Caco-2 (cell line): ENCODE measurements around the gene KRTCAP2. TPM values are rescaled to one million over a fixed set of nuclear protein-coding genes. Genes with fewer than 3 reads are reported as not detected.

Experiments used
- BruUV-seq: library from RNA; stranded (reverse); fragments of 400-500 nt; replicated peaks from 2 replicates; lab custom pipeline; 2021; lab: Mats Ljungman, UMichigan
- CTCF ChIA-PET: fragments of 300-600 bp; sonication (Branson Sonifier 250); formaldehyde crosslinking; loops from one replicate; lab custom pipeline; 2022; ENCODE audit warnings: antibody characterized with exemption; lab: Charles Lee
- POLR2A ChIA-PET: fragments of 300-600 bp; sonication (Branson Sonifier 250); formaldehyde crosslinking; loops from one replicate; lab custom pipeline; 2022; ENCODE audit warnings: antibody characterized with exemption; lab: Charles Lee
- DNase-seq, 2 experiments: peaks; one replicate each; pipeline versions ENCODE4 v3.0.0 to v3.0.0-alpha.2; 2020 to 2022
- H3K27me3 ChIP-seq: replicated peaks from 2 replicates; pipeline ENCODE4 v1.6.0; 2011; ENCODE audit warnings: low read length; ENCODE audit not compliant: control insufficient read depth, insufficient read depth
- H3K36me3 ChIP-seq: 2 replicates; pipeline ENCODE4 v1.5.1; 2011; ENCODE audit warnings: low read length; ENCODE audit not compliant: control insufficient read depth, insufficient read depth
- H3K4me1 ChIP-seq: fragments of 250-450 bp; sonication (Bioruptor Pico); 2 replicates; pipeline ENCODE4 v1.5.1; 2020; ENCODE audit warnings: mild to moderate bottlenecking
- H3K4me3 ChIP-seq: 2 replicates; pipeline ENCODE4 v1.5.1; 2011; ENCODE audit warnings: low read depth, mild to moderate bottlenecking, control low read depth, low read length
- H3K9me3 ChIP-seq: fragments of 250-450 bp; sonication (Bioruptor Pico); 2 replicates; pipeline ENCODE4 v1.5.1; 2020; ENCODE audit warnings: mild to moderate bottlenecking, moderate library complexity
- H3K27ac Mint-ChIP-seq: one replicate; pipeline ENCODE4 v1.8.0; 2022; ENCODE audit warnings: mixed read lengths; ENCODE audit not compliant: unreplicated experiment
- H3K27me3 Mint-ChIP-seq: one replicate; pipeline ENCODE4 v1.8.0; 2022; ENCODE audit warnings: mixed read lengths; ENCODE audit not compliant: insufficient read depth, unreplicated experiment
- H3K36me3 Mint-ChIP-seq: one replicate; pipeline ENCODE4 v1.8.0; 2022; ENCODE audit warnings: mild to moderate bottlenecking, mixed read lengths; ENCODE audit not compliant: insufficient read depth, unreplicated experiment
- H3K4me1 Mint-ChIP-seq: one replicate; pipeline ENCODE4 v1.8.0; 2022; ENCODE audit warnings: low read depth, mixed read lengths; ENCODE audit not compliant: unreplicated experiment
- H3K4me3 Mint-ChIP-seq: one replicate; pipeline ENCODE4 v1.8.0; 2022; ENCODE audit warnings: mild to moderate bottlenecking, moderate library complexity, mixed read lengths; ENCODE audit not compliant: unreplicated experiment
- H3K9me3 Mint-ChIP-seq: one replicate; pipeline ENCODE4 v1.8.0; 2022; ENCODE audit warnings: mixed read lengths; ENCODE audit not compliant: unreplicated experiment
- intact Hi-C: fragments of 100-400 bp; cut with micrococcal nuclease; formaldehyde crosslinking; loops from one replicate; pipeline ENCODE4 v1.10.0; 2022; ENCODE audit not compliant: unreplicated experiment
- total RNA-seq: library from RNA; stranded (reverse); gene quantifications from 2 replicates; pipeline ENCODE4 v1.2.3, GENCODE V29; 2022
- TF ChIP-seq, protein P1 (sequence below), 2 experiments: fragments of 200-600 bp in 1 of 2; IDR thresholded peaks; 1 replicate in 1 of 2; 2 replicates in 1 of 2; pipeline versions ENCODE4 v1.5.1 to v1.8.0; 2011 to 2022; ENCODE audit warnings: antibody characterized with exemption in 1 of 2, control low read depth in 1 of 2, inconsistent platforms in 1 of 2, low read depth in 1 of 2, low read length in 1 of 2, mild to moderate bottlenecking in 1 of 2, moderate library complexity in 1 of 2; ENCODE audit not compliant: insufficient read depth in 1 of 2, severe bottlenecking in 1 of 2, unreplicated experiment in 1 of 2

KRTCAP2 gene
- total RNA-seq, 1 experiment from 2014 or later = 215 TPM

DNA sequence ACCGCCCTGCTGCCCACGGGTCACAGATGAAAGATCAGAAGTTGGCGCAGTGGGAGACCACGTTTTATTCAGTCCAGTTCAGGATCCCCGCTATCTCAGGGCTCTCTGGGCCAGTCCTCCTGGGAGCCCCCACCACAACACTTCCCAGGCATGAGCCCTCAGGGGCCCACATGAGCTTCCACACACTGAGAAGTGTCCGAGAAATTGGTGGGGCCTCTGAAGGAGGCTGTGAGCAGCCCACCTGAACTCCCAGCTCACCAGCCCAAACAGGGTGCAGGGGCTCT, 12.6 kb upstream of the KRTCAP2 start:
- H3K4me1 ChIP-seq = peaks cover 21% of the 10 kb centered on the region
- Mint-ChIP-seq H3K4me1 (peaks cover 18% of the 10 kb centered on the region), H3K4me3 (no peak overlapping the region), H3K27ac (peak overlapping the region; percentile 33), H3K27me3 (no peaks in the 10 kb centered on the region), H3K36me3 (peaks cover 7% of the 10 kb centered on the region), H3K9me3 (no peaks in the 10 kb centered on the region)
- intact Hi-C loops = no loop called here
- ChIA-PET POLR2A (no interaction called here), CTCF (no interaction called here)
- no peaks in the 10 kb centered on the region for H3K36me3 ChIP-seq
- H3K9me3 ChIP-seq = no peaks in the 10 kb centered on the region
- H3K27me3 ChIP-seq = no peaks in the 10 kb centered on the region
- no TSS peak for BruUV-seq
- no peak overlapping the region for H3K4me3 ChIP-seq
- no peak for DNase-seq
- TF ChIP-seq, protein P1, sequence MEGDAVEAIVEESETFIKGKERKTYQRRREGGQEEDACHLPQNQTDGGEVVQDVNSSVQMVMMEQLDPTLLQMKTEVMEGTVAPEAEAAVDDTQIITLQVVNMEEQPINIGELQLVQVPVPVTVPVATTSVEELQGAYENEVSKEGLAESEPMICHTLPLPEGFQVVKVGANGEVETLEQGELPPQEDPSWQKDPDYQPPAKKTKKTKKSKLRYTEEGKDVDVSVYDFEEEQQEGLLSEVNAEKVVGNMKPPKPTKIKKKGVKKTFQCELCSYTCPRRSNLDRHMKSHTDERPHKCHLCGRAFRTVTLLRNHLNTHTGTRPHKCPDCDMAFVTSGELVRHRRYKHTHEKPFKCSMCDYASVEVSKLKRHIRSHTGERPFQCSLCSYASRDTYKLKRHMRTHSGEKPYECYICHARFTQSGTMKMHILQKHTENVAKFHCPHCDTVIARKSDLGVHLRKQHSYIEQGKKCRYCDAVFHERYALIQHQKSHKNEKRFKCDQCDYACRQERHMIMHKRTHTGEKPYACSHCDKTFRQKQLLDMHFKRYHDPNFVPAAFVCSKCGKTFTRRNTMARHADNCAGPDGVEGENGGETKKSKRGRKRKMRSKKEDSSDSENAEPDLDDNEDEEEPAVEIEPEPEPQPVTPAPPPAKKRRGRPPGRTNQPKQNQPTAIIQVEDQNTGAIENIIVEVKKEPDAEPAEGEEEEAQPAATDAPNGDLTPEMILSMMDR (IDR thresholded peaks at IDR 0.05; ENCODE audit: insufficient read depth in 1 of 2, low read depth in 1 of 2, low read length in 1 of 2, severe bottlenecking in 1 of 2, unreplicated experiment in 1 of 2) = no peak

DNA sequence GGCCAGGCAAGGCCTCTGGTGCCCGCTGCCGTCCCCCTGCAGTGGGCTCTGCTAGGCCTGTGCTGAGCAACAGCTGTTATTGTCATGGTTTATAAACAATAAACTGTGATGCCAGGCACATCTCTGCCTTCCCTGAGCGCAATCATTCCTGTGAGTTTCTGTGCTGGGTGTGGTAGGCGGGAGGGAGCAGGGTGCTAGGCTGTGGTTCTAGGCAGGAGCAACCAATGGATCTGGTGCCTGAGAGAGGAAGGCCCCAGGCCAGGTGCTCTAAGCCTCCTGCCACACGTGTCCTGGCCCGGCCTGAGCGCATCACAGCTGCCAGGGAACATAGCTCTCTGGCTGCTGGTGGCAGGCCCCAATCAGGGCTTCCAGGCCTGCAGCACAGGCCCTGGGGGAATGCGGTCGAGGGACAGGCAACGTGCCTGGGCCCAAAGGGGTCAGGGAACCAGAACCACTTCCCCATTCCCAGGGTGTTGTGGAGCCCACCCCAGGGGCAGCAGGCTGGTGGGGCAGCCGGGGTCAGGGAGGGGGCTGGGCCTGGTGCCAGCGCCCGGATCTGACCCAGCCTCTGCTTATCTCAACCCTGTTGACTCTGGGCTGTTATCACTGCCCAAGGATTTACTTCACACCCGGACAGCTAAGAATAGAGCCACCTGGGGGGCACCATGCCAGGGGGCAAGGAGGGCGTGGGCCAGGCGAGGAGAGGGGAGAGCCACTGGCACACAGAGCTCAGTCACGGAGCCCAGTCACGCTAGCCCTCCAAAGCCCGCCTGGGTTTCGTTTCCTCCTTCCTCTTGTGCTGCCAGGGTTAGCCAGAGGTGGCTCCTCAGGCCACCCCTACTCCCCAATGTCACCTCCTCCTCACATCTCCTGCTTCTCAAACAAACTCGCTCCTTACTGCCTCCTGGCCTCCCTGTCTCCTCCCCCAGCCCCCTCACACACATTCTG, 12.0 kb upstream of the KRTCAP2 start:
- Mint-ChIP-seq H3K9me3 (no peaks in the 10 kb centered on the region), H3K27ac (peak overlapping the region; percentile 33), H3K4me3 (no peak overlapping the region), H3K27me3 (no peaks in the 10 kb centered on the region), H3K36me3 (peaks cover 7% of the 10 kb centered on the region), H3K4me1 (peaks cover 18% of the 10 kb centered on the region)
- intact Hi-C loops = no loop called here
- no peaks in the 10 kb centered on the region for H3K9me3 ChIP-seq
- no peak overlapping the region for H3K4me3 ChIP-seq
- peak in 1 of 2 experiments; percentile 29 for DNase-seq
- H3K36me3 ChIP-seq = no peaks in the 10 kb centered on the region
- H3K27me3 ChIP-seq = no peaks in the 10 kb centered on the region
- BruUV-seq = no TSS peak
- H3K4me1 ChIP-seq = peaks cover 21% of the 10 kb centered on the region
- TF ChIP-seq, protein P1 (IDR thresholded peaks at IDR 0.05; ENCODE audit: insufficient read depth in 1 of 2, low read depth in 1 of 2, low read length in 1 of 2, severe bottlenecking in 1 of 2, unreplicated experiment in 1 of 2) = no peak
- CTCF ChIA-PET = interaction anchor here (0.6 kb wide), 1 partner anchor 17 kb away, joined by 3 read pairs; no protein-coding TSS in a partner anchor
- POLR2A ChIA-PET = no interaction called here

DNA sequence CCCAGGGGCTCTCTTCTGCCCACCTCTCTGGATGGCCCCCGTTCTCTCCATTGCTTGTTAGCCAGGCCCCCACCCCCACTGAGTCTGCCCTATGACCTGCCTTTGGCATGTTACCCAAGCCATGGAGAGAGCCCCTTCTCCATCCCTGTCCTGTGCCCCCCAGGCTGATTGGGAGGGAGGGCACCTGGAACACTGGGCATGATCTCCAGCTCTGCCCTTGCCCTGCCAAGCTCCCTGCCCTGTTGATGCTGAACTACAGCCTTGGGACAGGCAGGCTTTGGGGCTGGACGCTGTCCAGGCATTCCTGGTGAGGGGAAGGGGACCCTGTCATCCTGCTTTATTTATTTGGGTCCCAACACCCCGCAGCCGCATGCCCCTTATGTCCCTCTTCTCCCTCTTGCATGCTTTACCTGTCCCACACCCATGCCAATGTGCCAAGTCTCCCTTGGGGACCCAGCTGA, 11.3 kb upstream of the KRTCAP2 start:
- no TSS peak for BruUV-seq
- DNase-seq = no peak
- no peak overlapping the region for H3K4me3 ChIP-seq
- H3K27ac Mint-ChIP-seq = no peak overlapping the region
- intact Hi-C loops = no loop called here
- H3K4me1 Mint-ChIP-seq = peaks cover 18% of the 10 kb centered on the region
- TF ChIP-seq, protein P1 (IDR thresholded peaks at IDR 0.05; ENCODE audit: insufficient read depth in 1 of 2, low read depth in 1 of 2, low read length in 1 of 2, severe bottlenecking in 1 of 2, unreplicated experiment in 1 of 2) = no peak
- no peaks in the 10 kb centered on the region for H3K27me3 Mint-ChIP-seq
- no peaks in the 10 kb centered on the region for H3K36me3 ChIP-seq
- peaks cover 7% of the 10 kb centered on the region for H3K36me3 Mint-ChIP-seq
- POLR2A ChIA-PET = no interaction called here
- H3K4me1 ChIP-seq = peaks cover 21% of the 10 kb centered on the region
- H3K9me3 ChIP-seq = no peaks in the 10 kb centered on the region
- no peaks in the 10 kb centered on the region for H3K9me3 Mint-ChIP-seq
- H3K27me3 ChIP-seq = no peaks in the 10 kb centered on the region
- CTCF ChIA-PET = interaction anchor here (0.6 kb wide), 1 partner anchor 18 kb away, joined by 3 read pairs; no protein-coding TSS in a partner anchor
- H3K4me3 Mint-ChIP-seq = no peak overlapping the region
